ENCODE measurements around the gene CEP290. TPM values are rescaled to one million over a fixed set of nuclear protein-coding genes. Genes with fewer than 3 reads are reported as not detected.

The CEP290 gene
- polyA plus RNA-seq, 1 donor from 2014 or later: 43.9 TPM

DNA sequence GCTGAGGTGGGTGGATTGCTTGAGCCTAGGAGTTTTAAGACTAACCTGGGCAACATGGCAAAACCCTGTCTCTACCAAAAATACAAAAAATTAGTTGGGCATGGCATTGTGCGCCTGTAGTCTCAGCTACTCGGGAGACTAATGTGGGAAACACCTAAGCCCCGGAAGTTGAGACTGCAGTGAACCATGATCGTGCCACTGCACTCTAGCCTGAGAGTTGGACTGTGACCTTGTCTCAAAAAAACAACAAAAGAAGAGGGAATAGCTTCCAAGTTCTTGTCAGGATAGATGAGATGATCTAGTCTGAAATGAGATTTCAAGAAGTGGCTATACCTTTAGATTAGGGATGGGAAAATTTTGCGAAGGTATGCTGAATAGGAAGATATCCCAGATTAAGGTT lies 97.9 kb downstream of the CEP290 start:
- Histone ChIP-seq H3K27me3 (ENCODE audit: insufficient read depth, low read depth, low read length) (no peaks in the 10 kb centered on the region), H3K4me2 (ENCODE audit: low read length) (no peak overlapping the region), H3K36me3 (ENCODE audit: insufficient read depth, low read length) (peaks cover 6% of the 10 kb centered on the region), H2AFZ (ENCODE audit: low read depth, low read length) (no peak overlapping the region), H3K79me2 (replicated peaks; ENCODE audit: insufficient read depth, low read length) (no peaks in the 10 kb centered on the region), H3K9me2 (ENCODE audit: insufficient read depth, low read length) (no peaks in the 10 kb centered on the region), H3K4me3 (ENCODE audit: low read length) (no peak overlapping the region), H3F3A (ENCODE audit: insufficient read depth, low read length, poor library complexity, severe bottlenecking) (no peaks in the 10 kb centered on the region), H4K20me1 (ENCODE audit: insufficient read depth) (no peaks in the 10 kb centered on the region), H3K9ac (ENCODE audit: low read length) (no peak overlapping the region), H3K9me3 (ENCODE audit: low read length) (no peaks in the 10 kb centered on the region), H3K27ac (ENCODE audit: low read length) (no peak overlapping the region)
- no peak for TF ChIP-seq TAF1 (IDR thresholded peaks at IDR 0.05; ENCODE audit: low read depth)
- TF ChIP-seq POLR2AphosphoS5 (IDR thresholded peaks at IDR 0.05): no peak
- TF ChIP-seq RAD21 (conservative IDR thresholded peaks at IDR 0.05): no peak
- no peak for TF ChIP-seq EZH2 (IDR thresholded peaks at IDR 0.05; ENCODE audit: borderline replicate concordance, insufficient read depth, low read length, poor library complexity, severe bottlenecking)
- no peak for TF ChIP-seq EP300 (conservative IDR thresholded peaks at IDR 0.05; ENCODE audit: poor library complexity, severe bottlenecking)
- TF ChIP-seq, protein P1, sequence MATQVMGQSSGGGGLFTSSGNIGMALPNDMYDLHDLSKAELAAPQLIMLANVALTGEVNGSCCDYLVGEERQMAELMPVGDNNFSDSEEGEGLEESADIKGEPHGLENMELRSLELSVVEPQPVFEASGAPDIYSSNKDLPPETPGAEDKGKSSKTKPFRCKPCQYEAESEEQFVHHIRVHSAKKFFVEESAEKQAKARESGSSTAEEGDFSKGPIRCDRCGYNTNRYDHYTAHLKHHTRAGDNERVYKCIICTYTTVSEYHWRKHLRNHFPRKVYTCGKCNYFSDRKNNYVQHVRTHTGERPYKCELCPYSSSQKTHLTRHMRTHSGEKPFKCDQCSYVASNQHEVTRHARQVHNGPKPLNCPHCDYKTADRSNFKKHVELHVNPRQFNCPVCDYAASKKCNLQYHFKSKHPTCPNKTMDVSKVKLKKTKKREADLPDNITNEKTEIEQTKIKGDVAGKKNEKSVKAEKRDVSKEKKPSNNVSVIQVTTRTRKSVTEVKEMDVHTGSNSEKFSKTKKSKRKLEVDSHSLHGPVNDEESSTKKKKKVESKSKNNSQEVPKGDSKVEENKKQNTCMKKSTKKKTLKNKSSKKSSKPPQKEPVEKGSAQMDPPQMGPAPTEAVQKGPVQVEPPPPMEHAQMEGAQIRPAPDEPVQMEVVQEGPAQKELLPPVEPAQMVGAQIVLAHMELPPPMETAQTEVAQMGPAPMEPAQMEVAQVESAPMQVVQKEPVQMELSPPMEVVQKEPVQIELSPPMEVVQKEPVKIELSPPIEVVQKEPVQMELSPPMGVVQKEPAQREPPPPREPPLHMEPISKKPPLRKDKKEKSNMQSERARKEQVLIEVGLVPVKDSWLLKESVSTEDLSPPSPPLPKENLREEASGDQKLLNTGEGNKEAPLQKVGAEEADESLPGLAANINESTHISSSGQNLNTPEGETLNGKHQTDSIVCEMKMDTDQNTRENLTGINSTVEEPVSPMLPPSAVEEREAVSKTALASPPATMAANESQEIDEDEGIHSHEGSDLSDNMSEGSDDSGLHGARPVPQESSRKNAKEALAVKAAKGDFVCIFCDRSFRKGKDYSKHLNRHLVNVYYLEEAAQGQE (IDR thresholded peaks at IDR 0.05; ENCODE audit: borderline replicate concordance): no peak
- no peak for TF ChIP-seq MXI1 (conservative IDR thresholded peaks at IDR 0.05; ENCODE audit: poor library complexity, severe bottlenecking)
- TF ChIP-seq, protein P2, sequence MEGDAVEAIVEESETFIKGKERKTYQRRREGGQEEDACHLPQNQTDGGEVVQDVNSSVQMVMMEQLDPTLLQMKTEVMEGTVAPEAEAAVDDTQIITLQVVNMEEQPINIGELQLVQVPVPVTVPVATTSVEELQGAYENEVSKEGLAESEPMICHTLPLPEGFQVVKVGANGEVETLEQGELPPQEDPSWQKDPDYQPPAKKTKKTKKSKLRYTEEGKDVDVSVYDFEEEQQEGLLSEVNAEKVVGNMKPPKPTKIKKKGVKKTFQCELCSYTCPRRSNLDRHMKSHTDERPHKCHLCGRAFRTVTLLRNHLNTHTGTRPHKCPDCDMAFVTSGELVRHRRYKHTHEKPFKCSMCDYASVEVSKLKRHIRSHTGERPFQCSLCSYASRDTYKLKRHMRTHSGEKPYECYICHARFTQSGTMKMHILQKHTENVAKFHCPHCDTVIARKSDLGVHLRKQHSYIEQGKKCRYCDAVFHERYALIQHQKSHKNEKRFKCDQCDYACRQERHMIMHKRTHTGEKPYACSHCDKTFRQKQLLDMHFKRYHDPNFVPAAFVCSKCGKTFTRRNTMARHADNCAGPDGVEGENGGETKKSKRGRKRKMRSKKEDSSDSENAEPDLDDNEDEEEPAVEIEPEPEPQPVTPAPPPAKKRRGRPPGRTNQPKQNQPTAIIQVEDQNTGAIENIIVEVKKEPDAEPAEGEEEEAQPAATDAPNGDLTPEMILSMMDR (IDR thresholded peaks at IDR 0.05; ENCODE audit: poor library complexity, severe bottlenecking): no peak
- no peak for TF ChIP-seq SMC3 (conservative IDR thresholded peaks at IDR 0.05; ENCODE audit: poor library complexity)

DNA sequence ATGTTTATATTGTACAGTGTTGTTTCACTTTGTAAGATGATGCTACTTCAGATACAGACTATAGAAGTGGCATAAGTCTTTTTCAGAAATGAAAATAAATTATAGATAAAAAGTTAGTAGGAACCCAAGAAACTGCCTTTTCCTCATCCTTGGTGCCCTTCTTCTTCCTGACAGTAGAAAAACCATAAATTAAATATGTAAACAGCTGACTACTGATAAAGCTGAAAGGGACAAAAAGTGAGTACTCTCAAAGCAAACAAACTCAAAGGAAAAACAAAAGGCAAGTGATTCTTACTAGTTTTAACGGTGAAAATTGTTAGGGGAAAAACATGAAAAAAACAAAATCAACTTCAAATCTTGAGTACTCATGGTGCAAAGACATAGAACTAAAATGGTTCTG lies 104.1 kb downstream of the CEP290 start:
- Histone ChIP-seq H3F3A (ENCODE audit: insufficient read depth, low read length, poor library complexity, severe bottlenecking) (no peaks in the 10 kb centered on the region), H3K4me3 (ENCODE audit: low read length) (no peak overlapping the region), H3K27me3 (ENCODE audit: insufficient read depth, low read depth, low read length) (no peaks in the 10 kb centered on the region), H3K4me2 (ENCODE audit: low read length) (no peak overlapping the region), H2AFZ (ENCODE audit: low read depth, low read length) (no peak overlapping the region), H4K20me1 (ENCODE audit: insufficient read depth) (no peaks in the 10 kb centered on the region), H3K27ac (ENCODE audit: low read length) (no peak overlapping the region), H3K36me3 (ENCODE audit: insufficient read depth, low read length) (no peaks in the 10 kb centered on the region), H3K9me2 (ENCODE audit: insufficient read depth, low read length) (no peaks in the 10 kb centered on the region), H3K79me2 (replicated peaks; ENCODE audit: insufficient read depth, low read length) (peaks cover 10% of the 10 kb centered on the region), H3K9me3 (ENCODE audit: low read length) (no peaks in the 10 kb centered on the region), H3K9ac (ENCODE audit: low read length) (no peak overlapping the region)
- TF ChIP-seq RAD21 (conservative IDR thresholded peaks at IDR 0.05) (no peak), TAF1 (IDR thresholded peaks at IDR 0.05; ENCODE audit: low read depth) (no peak), EZH2 (IDR thresholded peaks at IDR 0.05; ENCODE audit: borderline replicate concordance, insufficient read depth, low read length, poor library complexity, severe bottlenecking) (no peak), POLR2AphosphoS5 (IDR thresholded peaks at IDR 0.05) (no peak), EP300 (conservative IDR thresholded peaks at IDR 0.05; ENCODE audit: poor library complexity, severe bottlenecking) (no peak), SMC3 (conservative IDR thresholded peaks at IDR 0.05; ENCODE audit: poor library complexity) (no peak), MXI1 (conservative IDR thresholded peaks at IDR 0.05; ENCODE audit: poor library complexity, severe bottlenecking) (no peak)
- TF ChIP-seq, protein P2 (IDR thresholded peaks at IDR 0.05; ENCODE audit: poor library complexity, severe bottlenecking): no peak
- TF ChIP-seq, protein P1 (IDR thresholded peaks at IDR 0.05; ENCODE audit: borderline replicate concordance): no peak

All from neural cell (in vitro differentiated cells).